Esophagus squamous epithelium (tissue), 5 donors: ENCODE data around the gene IP6K3. TPM values are rescaled to one million over a fixed set of nuclear protein-coding genes. Genes with fewer than 3 reads are reported as not detected.
A peak's percentile ranks its signal among the peaks of the same experiment; 100 is the strongest.

Experiments
- DNase-seq: peaks from one replicate; lab custom pipeline; 2025; lab: John Stamatoyannopoulos, UW
- H3K27ac ChIP-seq, 4 donors: fragments of 200-600 bp; sonication (generic); one replicate each; pipeline ENCODE4 v1.5.1; 2016 to 2019; ENCODE audit warnings: mild to moderate bottlenecking in 1 of 4
- H3K27me3 ChIP-seq, 4 donors: fragments of 200-600 bp; sonication (generic); 1 replicate in 3 of 4; 2 replicates in 1 of 4; pipeline versions ENCODE4 v1.5.1 to v1.6.0; 2017 to 2021; ENCODE audit warnings: antibody characterized with exemption in 1 of 4
- H3K36me3 ChIP-seq, 3 donors: fragments of 200-600 bp; sonication (generic); one replicate each; pipeline ENCODE4 v1.5.1; 2016 to 2019
- H3K4me1 ChIP-seq, 3 donors: fragments of 200-600 bp; sonication (generic); one replicate each; pipeline ENCODE4 v1.5.1; 2017 to 2019
- H3K4me3 ChIP-seq, 4 donors: fragments of 200-600 bp; sonication (generic); 1 replicate in 3 of 4; 2 replicates in 1 of 4; pipeline ENCODE4 v1.5.1; 2016 to 2019; ENCODE audit warnings: mild to moderate bottlenecking in 2 of 4, moderate library complexity in 1 of 4
- H3K9me3 ChIP-seq, 3 donors: fragments of 200-600 bp; sonication (generic); one replicate each; pipeline ENCODE4 v1.5.1; 2016 to 2019
- CTCF ChIP-seq, 6 experiments: fragments of 450-650 bp in 4 of 6; fragments of 200-600 bp in 2 of 6; sonication (generic) in 2 of 6; IDR thresholded peaks; one replicate each; pipeline ENCODE4 v1.5.1; 2016 to 2019; ENCODE audit warnings: antibody characterized with exemption in 6 of 6, mild to moderate bottlenecking in 4 of 6, moderate library complexity in 4 of 6
- POLR2A ChIP-seq, 4 donors: fragments of 450-650 bp; IDR thresholded peaks; one replicate each; pipeline ENCODE4 v1.6.1; 2017; ENCODE audit warnings: antibody characterized with exemption in 4 of 4, mild to moderate bottlenecking in 4 of 4, moderate library complexity in 3 of 4
- WGBS, 2 donors: methylation state at CpG; one replicate each; pipeline ENCODE4 v1.1.5; 2018; 5-methylcytosine and 5-hydroxymethylcytosine counted together
- intact Hi-C: fragments of 100-400 bp; cut with DNase I; formaldehyde crosslinking; loops from one replicate; pipeline ENCODE4 v1.15.0; 2022
- total RNA-seq, 4 donors: library from RNA; depleted of rRNA; stranded (reverse); fragments of >200 nt; gene quantifications; one replicate each; pipeline ENCODE4 v1.1.0, GENCODE V29; 2016
- donor health status: DM: yes; HTN: yes; CAD: no.

IP6K3 gene
- total RNA-seq, 4 donors from 2014 or later = 0.75 to 5.5 (median 1.7) TPM; not detected in 1

- Histone ChIP-seq H3K27ac (no peak overlapping the region), H3K27me3 (peaks cover 0 to 18% (median 0%) of the 10 kb centered on the region in 4 donors), H3K36me3 (no peaks in the 10 kb centered on the region), H3K4me3 (no peak overlapping the region), H3K9me3 (no peaks in the 10 kb centered on the region), H3K4me1 (peaks cover 16 to 29% (median 19%) of the 10 kb centered on the region in 3 donors)
- no peak for TF ChIP-seq CTCF (IDR thresholded peaks at IDR 0.05)
- TF ChIP-seq POLR2A (IDR thresholded peaks at IDR 0.05) = no peak
- intact Hi-C loops = no loop called here
- DNase-seq = no peak
- WGBS, 2 donors = 51% methylated on average over 11 of the region's 11 CpGs
These were observed 3.7 kb upstream of the IP6K3 start for GRCh38 chr6:33750244-33750991.

- Histone ChIP-seq H3K4me1 (peaks cover 16 to 38% (median 29%) of the 10 kb centered on the region in 3 donors), H3K9me3 (no peaks in the 10 kb centered on the region), H3K4me3 (no peak overlapping the region), H3K36me3 (no peaks in the 10 kb centered on the region), H3K27ac (no peak overlapping the region), H3K27me3 (peaks cover 0 to 24% (median 0%) of the 10 kb centered on the region in 4 donors)
- WGBS, 2 donors = 83% methylated on average over 2 of the region's 7 CpGs
- intact Hi-C loops = no loop called here
- TF ChIP-seq CTCF (IDR thresholded peaks at IDR 0.05) = no peak
- no peak for TF ChIP-seq POLR2A (IDR thresholded peaks at IDR 0.05)
- no peak for DNase-seq
These were observed 2.7 kb upstream of the IP6K3 start for GRCh38 chr6:33749401-33749800.

- 80 to 93% methylated on average over 2 to 3 of the region's 4 CpGs for WGBS, 2 donors
- intact Hi-C loops = no loop called here
- Histone ChIP-seq H3K4me3 (no peak overlapping the region), H3K9me3 (no peaks in the 10 kb centered on the region), H3K27ac (no peak overlapping the region), H3K4me1 (peaks cover 16 to 43% (median 33%) of the 10 kb centered on the region in 3 donors), H3K27me3 (peaks cover 0 to 23% (median 0%) of the 10 kb centered on the region in 4 donors), H3K36me3 (no peaks in the 10 kb centered on the region)
- no peak for DNase-seq
- TF ChIP-seq POLR2A (IDR thresholded peaks at IDR 0.05) (no peak), CTCF (IDR thresholded peaks at IDR 0.05) (no peak)
These were observed 2.1 kb upstream of the IP6K3 start for GRCh38 chr6:33748841-33749240.

GRCh38 chr6:33747823-33748222, 1.1 kb upstream of the IP6K3 start:
- Histone ChIP-seq H3K9me3 (no peaks in the 10 kb centered on the region), H3K27ac (peak overlapping the region; percentile 66 to 91 (median 82)), H3K4me1 (peaks cover 16 to 45% (median 34%) of the 10 kb centered on the region in 3 donors), H3K27me3 (peaks cover 0 to 33% (median 0%) of the 10 kb centered on the region in 4 donors), H3K4me3 (no peak overlapping the region), H3K36me3 (no peaks in the 10 kb centered on the region)
- DNase-seq = no peak
- intact Hi-C loops = no loop called here
- TF ChIP-seq CTCF (IDR thresholded peaks at IDR 0.05) (no peak), POLR2A (IDR thresholded peaks at IDR 0.05) (no peak)
- 89% methylated on average over 3 to 5 of the region's 5 CpGs for WGBS, 2 donors

- H3K9me3 ChIP-seq = no peaks in the 10 kb centered on the region
- peak overlapping the region; percentile 66 to 91 (median 82) for H3K27ac ChIP-seq
- TF ChIP-seq POLR2A (IDR thresholded peaks at IDR 0.05) = peak in 1 of 4 donors; percentile 10
- TF ChIP-seq CTCF (IDR thresholded peaks at IDR 0.05) = no peak
- H3K36me3 ChIP-seq = no peaks in the 10 kb centered on the region
- DNase-seq = no peak
- peaks cover 4 to 33% (median 21%) of the 10 kb centered on the region in 3 donors for H3K4me1 ChIP-seq
- intact Hi-C loops = no loop called here
- peak overlapping the region; percentile 12 to 58 (median 34) for H3K4me3 ChIP-seq
- H3K27me3 ChIP-seq = peaks cover 0 to 39% (median 0%) of the 10 kb centered on the region in 4 donors
- WGBS, 2 donors = 28% methylated on average over 3 of the region's 14 CpGs; no CpG with 5 or more reads in 1 of the 2 donors
These were observed 587 bp downstream of the IP6K3 start for GRCh38 chr6:33746036-33746600.
